A549 (cell line): ENCODE measurements around the gene TRANK1.

ENCODE experiments used
- CBX8 ChIP-seq: fragments of 200-600 bp; sonication (generic); IDR thresholded peaks from 2 replicates; pipeline ENCODE4 v1.6.1; 2016
- CEBPB ChIP-seq, 2 experiments: fragments of >200 bp in 1 of 2; sonication (Bioruptor Twin) in 1 of 2; formaldehyde crosslinking in 1 of 2; IDR thresholded peaks; 2 replicates each; pipeline ENCODE4 v1.6.1; 2012 to 2016
- ESRRA ChIP-seq: fragments of 150-350 bp; IDR thresholded peaks from 2 replicates; pipeline ENCODE4 v1.6.1; 2014; ENCODE audit warnings: mild to moderate bottlenecking, low read length, borderline replicate concordance
- TF ChIP-seq, protein P1 (sequence below): fragments of >200 bp; sonication (Bioruptor Twin); formaldehyde crosslinking; IDR thresholded peaks from 3 replicates; pipeline ENCODE4 v1.5.1; 2016

GRCh38 chr3:36964331-36964730 lies 19.5 kb upstream of the TRANK1 start:
- TF ChIP-seq, protein P1, sequence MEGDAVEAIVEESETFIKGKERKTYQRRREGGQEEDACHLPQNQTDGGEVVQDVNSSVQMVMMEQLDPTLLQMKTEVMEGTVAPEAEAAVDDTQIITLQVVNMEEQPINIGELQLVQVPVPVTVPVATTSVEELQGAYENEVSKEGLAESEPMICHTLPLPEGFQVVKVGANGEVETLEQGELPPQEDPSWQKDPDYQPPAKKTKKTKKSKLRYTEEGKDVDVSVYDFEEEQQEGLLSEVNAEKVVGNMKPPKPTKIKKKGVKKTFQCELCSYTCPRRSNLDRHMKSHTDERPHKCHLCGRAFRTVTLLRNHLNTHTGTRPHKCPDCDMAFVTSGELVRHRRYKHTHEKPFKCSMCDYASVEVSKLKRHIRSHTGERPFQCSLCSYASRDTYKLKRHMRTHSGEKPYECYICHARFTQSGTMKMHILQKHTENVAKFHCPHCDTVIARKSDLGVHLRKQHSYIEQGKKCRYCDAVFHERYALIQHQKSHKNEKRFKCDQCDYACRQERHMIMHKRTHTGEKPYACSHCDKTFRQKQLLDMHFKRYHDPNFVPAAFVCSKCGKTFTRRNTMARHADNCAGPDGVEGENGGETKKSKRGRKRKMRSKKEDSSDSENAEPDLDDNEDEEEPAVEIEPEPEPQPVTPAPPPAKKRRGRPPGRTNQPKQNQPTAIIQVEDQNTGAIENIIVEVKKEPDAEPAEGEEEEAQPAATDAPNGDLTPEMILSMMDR: no peak
- TF ChIP-seq ESRRA: no peak
- no peak for TF ChIP-seq CEBPB (IDR thresholded peaks at IDR 0.05)
- TF ChIP-seq CBX8: no peak
